ENCODE data around the gene MED14.

DNA sequence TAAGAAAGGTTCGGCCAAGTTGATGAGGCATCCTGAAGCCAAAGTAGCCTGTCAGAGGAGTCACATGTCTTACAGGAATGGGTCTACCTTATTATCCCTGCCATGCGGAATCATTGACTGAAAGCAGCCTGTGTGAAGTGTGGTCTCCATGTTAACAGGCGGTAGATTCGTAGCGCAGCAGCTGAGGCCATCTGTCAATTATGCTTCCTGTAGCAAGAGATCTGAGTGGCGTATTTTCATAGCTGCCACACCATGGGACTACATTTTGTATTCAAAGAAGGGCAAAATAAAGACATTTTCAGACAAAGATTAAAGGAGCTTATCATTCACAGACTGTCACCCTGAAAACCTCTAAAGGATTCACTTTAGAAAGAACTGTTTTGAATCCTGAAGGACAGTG lies 11.2 kb upstream of the MED14 start:
- no peak for TF ChIP-seq EZH2 (IDR thresholded peaks at IDR 0.05; ENCODE audit: insufficient read depth, poor library complexity, severe bottlenecking)
- TF ChIP-seq EZH2phosphoT487 (IDR thresholded peaks at IDR 0.05; ENCODE audit: insufficient read depth, low read depth) = no peak
